Retinal pigment epithelial cell (primary cell): Measurements from ENCODE around the gene PCSK7.

Source experiments
- DNase-seq: peaks from one replicate; pipeline ENCODE4 v3.0.0-alpha.2; 2010; ENCODE audit warnings: low read depth
- H3K4me3 ChIP-seq: 2 replicates; pipeline ENCODE4 v1.5.1; 2011; ENCODE audit warnings: mild to moderate bottlenecking, low read length, control low read depth, moderate library complexity
- CTCF ChIP-seq: conservative IDR thresholded peaks from 2 replicates; pipeline ENCODE4 v1.5.1; 2011; ENCODE audit warnings: low read depth, low read length, control low read depth, inconsistent platforms

PCSK7 gene

GRCh38 chr11:117249571-117249970, 17.7 kb upstream of the PCSK7 start:
- DNase-seq, result no peak
- no peak overlapping the region for H3K4me3 ChIP-seq
- TF ChIP-seq CTCF, result no peak

- TF ChIP-seq CTCF, result no peak
- no peak for DNase-seq
These were observed 16.5 kb upstream of the PCSK7 start for GRCh38 chr11:117248341-117248740.

GRCh38 chr11:117239295-117239694, 7.4 kb upstream of the PCSK7 start:
- peak; percentile 54 for TF ChIP-seq CTCF
- no peak overlapping the region for H3K4me3 ChIP-seq
- peak; percentile 44 for DNase-seq

More at GRCh38 chr11:117248341-117248740, 16.5 kb upstream of the PCSK7 start:
- H3K4me3 ChIP-seq, result no peak overlapping the region

GRCh38 chr11:117238221-117238620, 6.3 kb upstream of the PCSK7 start:
- DNase-seq, result no peak
- H3K4me3 ChIP-seq, result no peak overlapping the region
- TF ChIP-seq CTCF, result no peak

GRCh38 chr11:117232911-117233409, 1.1 kb upstream of the PCSK7 start:
- peak overlapping the region; percentile 70 for H3K4me3 ChIP-seq
- no peak for DNase-seq
- TF ChIP-seq CTCF, result no peak

GRCh38 chr11:117232092-117232878, 412 bp upstream of the PCSK7 start, which contains the start of gene RNF214:
TSS of gene RNF214 (plus strand) at chr11:117232671. CDS start at chr11:117234273, 1,602 bp downstream.
- H3K4me3 ChIP-seq, result peak within 1 kb of the TSS; percentile 95
- peak; percentile 60 for TF ChIP-seq CTCF
- peak; percentile 15 for DNase-seq
